HG03460 (cell line): ENCODE data around the gene ENTPD2.
"Not testable (repeated sequence)": the region's sequence is repeated elsewhere in the genome, so short reads cannot be mapped to it uniquely, and the experiment has no call there.

ENCODE experiments used
- ATAC-seq: cut with Tn5 transposase; IDR thresholded peaks from one replicate; pipeline ENCODE4 v1.9.1; 2021; ENCODE audit not compliant: unreplicated experiment

ENTPD2 gene

GRCh38 chr9:137048655-137049543, 5.0 kb downstream of the ENTPD2 start:
- ATAC-seq: no peak

GRCh38 chr9:137046088-137046787, 7.6 kb downstream of the ENTPD2 start, which contains the start of gene NPDC1:
TSS of gene NPDC1 (minus strand) at chr9:137046177. CDS start at chr9:137045989, 188 bp downstream.
- no peak for ATAC-seq

- no peak for ATAC-seq
Observed at GRCh38 chr9:137045294-137046087, 8.4 kb downstream of the ENTPD2 start.

GRCh38 chr9:137044502-137045177, 9.2 kb downstream of the ENTPD2 start:
- ATAC-seq: no peak

- ATAC-seq: no peak
Observed at GRCh38 chr9:137044037-137044436, 9.8 kb downstream of the ENTPD2 start.

- ATAC-seq: no peak
Observed at GRCh38 chr9:137042751-137043727, 10.8 kb downstream of the ENTPD2 start.

- ATAC-seq: no peak
Observed at GRCh38 chr9:137041124-137041523, 12.7 kb downstream of the ENTPD2 start.

GRCh38 chr9:137040568-137040967, 13.3 kb downstream of the ENTPD2 start:
- ATAC-seq: no peak

GRCh38 chr9:137039611-137040366, 14.1 kb downstream of the ENTPD2 start:
- no peak for ATAC-seq

GRCh38 chr9:137038916-137039315, 14.9 kb downstream of the ENTPD2 start:
- ATAC-seq: no peak

- ATAC-seq: no peak
Observed at GRCh38 chr9:137037483-137037882, 16.4 kb downstream of the ENTPD2 start.

- ATAC-seq: no peak
Observed at GRCh38 chr9:137037035-137037434, 16.8 kb downstream of the ENTPD2 start.

- no peak for ATAC-seq
Observed at GRCh38 chr9:137035937-137036336, 17.9 kb downstream of the ENTPD2 start.

- no peak for ATAC-seq
Observed at GRCh38 chr9:137035507-137035834, 18.4 kb downstream of the ENTPD2 start.

GRCh38 chr9:137034709-137035506, 19.0 kb downstream of the ENTPD2 start:
- ATAC-seq: no peak

- no peak for ATAC-seq
Observed at GRCh38 chr9:137034039-137034708, 19.7 kb downstream of the ENTPD2 start.

GRCh38 chr9:137033481-137033880, 20.4 kb downstream of the ENTPD2 start:
- not testable (repeated sequence) for ATAC-seq

GRCh38 chr9:137032858-137033257, 21.0 kb downstream of the ENTPD2 start:
- no peak for ATAC-seq
